ACC112 (cell line): Measurements from ENCODE around the gene ARHGEF17.
A peak's percentile ranks its signal among the peaks of the same experiment; 100 is the strongest.

ENCODE experiments used
- H2AFZ ChIP-seq: fragments of 200-600 bp; sonication (generic); one replicate; pipeline ENCODE4 v1.6.0; 2017; ENCODE audit warnings: antibody characterized with exemption, low read length; ENCODE audit not compliant: unreplicated experiment
- H3K27ac ChIP-seq: fragments of 200-600 bp; sonication (generic); 2 replicates; pipeline ENCODE4 v1.5.1; 2014; ENCODE audit warnings: low read depth, mild to moderate bottlenecking, antibody characterized with exemption, low read length, moderate library complexity
- H3K27me3 ChIP-seq: fragments of 200-600 bp; sonication (generic); 2 replicates; pipeline ENCODE4 v1.6.1; 2014; ENCODE audit warnings: mild to moderate bottlenecking, antibody characterized with exemption, low read length, moderate library complexity, mixed read lengths; ENCODE audit not compliant: insufficient read depth
- H3K36me3 ChIP-seq: fragments of 200-600 bp; sonication (generic); 2 replicates; pipeline ENCODE4 v1.6.1; 2016; ENCODE audit warnings: mild to moderate bottlenecking, antibody characterized with exemption, low read length, moderate library complexity, mixed read lengths; ENCODE audit not compliant: insufficient read depth
- H3K4me1 ChIP-seq: fragments of 200-600 bp; sonication (generic); one replicate; pipeline ENCODE4 v1.6.1; 2016; ENCODE audit warnings: low read length, mixed read lengths; ENCODE audit not compliant: insufficient read depth, unreplicated experiment, control insufficient read depth
- H3K4me3 ChIP-seq: fragments of 200-600 bp; sonication (generic); 2 replicates; pipeline ENCODE4 v1.5.1; 2014; ENCODE audit warnings: mild to moderate bottlenecking, low read depth, low read length
- H3K79me2 ChIP-seq: fragments of 200-600 bp; sonication (generic); one replicate; pipeline ENCODE4 v1.6.0; 2016; ENCODE audit warnings: low read length; ENCODE audit not compliant: control insufficient read depth, unreplicated experiment, insufficient read depth

The ARHGEF17 gene

DNA sequence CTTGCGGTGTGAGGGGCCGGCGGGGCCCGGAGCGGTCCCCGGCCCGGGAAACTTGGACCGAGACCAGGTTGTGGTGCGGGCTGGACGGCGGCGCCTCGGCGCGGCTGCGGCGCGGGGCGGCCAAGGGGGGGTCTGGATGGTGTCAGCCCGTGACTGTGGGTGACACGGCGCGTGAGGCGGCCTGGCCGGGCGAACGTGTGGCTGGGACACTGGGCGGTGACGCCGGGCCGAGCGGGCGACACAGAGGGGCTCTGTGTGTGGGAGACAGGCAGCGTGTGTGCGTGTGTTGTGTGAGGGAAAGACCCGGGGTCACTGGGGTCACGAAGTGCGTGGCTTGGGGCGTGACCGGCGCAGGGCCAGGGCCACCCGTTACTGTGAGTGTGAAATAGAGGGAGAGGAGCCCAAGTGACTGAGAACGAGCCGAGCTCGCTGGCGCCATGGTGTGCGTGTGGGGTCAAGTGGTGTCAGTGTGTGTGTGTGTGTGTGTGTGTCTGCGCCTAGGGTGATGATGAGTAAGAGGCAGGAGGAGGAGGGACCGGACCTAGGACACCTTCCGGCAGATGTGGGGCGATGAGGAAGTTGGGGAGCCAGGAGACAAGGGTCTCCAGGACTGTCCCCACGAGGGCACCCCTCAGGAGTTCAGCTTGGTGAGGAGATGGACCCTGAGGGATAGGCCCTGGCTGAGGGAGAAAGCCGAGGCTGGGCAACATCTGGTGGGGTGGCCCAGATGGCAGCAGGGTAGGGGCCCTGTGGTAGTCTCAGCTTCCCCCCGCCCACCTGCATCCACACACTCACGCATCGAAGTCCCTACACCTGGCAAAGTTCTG is 68.9 kb downstream of the ARHGEF17 start:
- Histone ChIP-seq H3K27ac (peak overlapping the region; percentile 79), H3K36me3 (no peaks in the 10 kb centered on the region), H2AFZ (peak overlapping the region; percentile 5), H3K79me2 (peaks cover 56% of the 10 kb centered on the region), H3K4me1 (peaks cover 10% of the 10 kb centered on the region), H3K4me3 (peak overlapping the region; percentile 97), H3K27me3 (no peaks in the 10 kb centered on the region)

GRCh38 chr11:73379189-73379880 is 71.3 kb downstream of the ARHGEF17 start:
- H3K27me3 ChIP-seq, result no peaks in the 10 kb centered on the region
- H2AFZ ChIP-seq, result no peak overlapping the region
- no peak overlapping the region for H3K27ac ChIP-seq
- no peaks in the 10 kb centered on the region for H3K36me3 ChIP-seq
- peaks cover 77% of the 10 kb centered on the region for H3K79me2 ChIP-seq
- H3K4me3 ChIP-seq, result no peak overlapping the region
- H3K4me1 ChIP-seq, result peaks cover 27% of the 10 kb centered on the region

GRCh38 chr11:73380331-73380730 is 72.3 kb downstream of the ARHGEF17 start:
- Histone ChIP-seq H3K79me2 (peaks cover 87% of the 10 kb centered on the region), H3K27ac (no peak overlapping the region), H3K27me3 (no peaks in the 10 kb centered on the region), H3K4me1 (peaks cover 36% of the 10 kb centered on the region), H2AFZ (no peak overlapping the region), H3K4me3 (no peak overlapping the region), H3K36me3 (no peaks in the 10 kb centered on the region)

DNA sequence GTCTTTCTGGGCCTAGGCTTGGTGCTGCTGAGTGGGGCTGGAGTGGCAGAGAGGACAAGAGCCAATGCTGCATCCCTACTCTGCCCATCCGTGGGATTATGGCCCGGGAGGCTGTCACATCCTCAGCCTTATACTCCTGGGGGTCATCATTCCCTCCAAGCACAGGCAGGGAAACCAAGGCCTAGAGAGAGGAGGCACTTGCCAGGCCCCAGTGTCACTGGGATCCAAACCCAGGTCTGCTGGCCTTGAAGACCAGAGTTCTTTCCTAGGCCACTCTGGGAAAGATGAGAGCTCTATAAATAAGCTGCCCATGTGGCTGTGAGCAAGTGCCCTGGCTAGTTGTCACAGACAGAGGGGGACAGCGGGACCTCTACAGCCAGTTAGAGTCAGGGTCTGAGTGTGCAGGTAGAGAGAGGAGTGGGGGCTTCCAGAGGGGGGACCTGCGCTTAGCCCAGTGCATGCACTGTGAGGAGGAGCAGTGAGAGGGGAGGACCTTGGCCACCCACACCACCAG is 72.9 kb downstream of the ARHGEF17 start:
- Histone ChIP-seq H3K79me2 (peaks cover 93% of the 10 kb centered on the region), H3K4me3 (no peak overlapping the region)

DNA sequence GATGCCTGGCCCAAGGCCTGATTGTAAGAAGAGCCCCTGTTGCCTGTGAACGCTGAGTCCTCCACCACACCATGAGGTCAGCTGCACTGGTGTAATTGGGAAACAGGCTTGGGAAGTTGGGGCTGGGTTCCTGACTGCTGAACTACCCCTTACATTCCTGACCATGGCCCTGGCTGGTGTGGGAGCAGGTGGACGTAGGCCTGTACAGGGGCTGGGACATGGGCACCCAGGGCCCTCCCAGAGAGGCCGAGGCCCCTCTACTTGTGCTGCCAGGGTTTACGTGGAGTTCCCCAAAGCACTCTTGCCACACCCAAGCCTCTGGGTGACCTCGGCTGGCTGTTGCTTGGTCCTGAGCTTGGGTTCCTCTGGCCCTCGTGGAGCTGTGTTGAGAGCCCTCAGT is 73.5 kb downstream of the ARHGEF17 start:
- peaks cover 97% of the 10 kb centered on the region for H3K79me2 ChIP-seq
- H3K4me1 ChIP-seq, result peaks cover 46% of the 10 kb centered on the region
- H3K36me3 ChIP-seq, result no peaks in the 10 kb centered on the region
- H3K4me3 ChIP-seq, result no peak overlapping the region
- H3K27ac ChIP-seq, result no peak overlapping the region
- no peak overlapping the region for H2AFZ ChIP-seq
- no peaks in the 10 kb centered on the region for H3K27me3 ChIP-seq

More for the DNA sequence above, 72.9 kb downstream of the ARHGEF17 start:
- no peaks in the 10 kb centered on the region for H3K36me3 ChIP-seq
- no peak overlapping the region for H2AFZ ChIP-seq
- no peak overlapping the region for H3K27ac ChIP-seq
- peaks cover 42% of the 10 kb centered on the region for H3K4me1 ChIP-seq
- H3K27me3 ChIP-seq, result no peaks in the 10 kb centered on the region

DNA sequence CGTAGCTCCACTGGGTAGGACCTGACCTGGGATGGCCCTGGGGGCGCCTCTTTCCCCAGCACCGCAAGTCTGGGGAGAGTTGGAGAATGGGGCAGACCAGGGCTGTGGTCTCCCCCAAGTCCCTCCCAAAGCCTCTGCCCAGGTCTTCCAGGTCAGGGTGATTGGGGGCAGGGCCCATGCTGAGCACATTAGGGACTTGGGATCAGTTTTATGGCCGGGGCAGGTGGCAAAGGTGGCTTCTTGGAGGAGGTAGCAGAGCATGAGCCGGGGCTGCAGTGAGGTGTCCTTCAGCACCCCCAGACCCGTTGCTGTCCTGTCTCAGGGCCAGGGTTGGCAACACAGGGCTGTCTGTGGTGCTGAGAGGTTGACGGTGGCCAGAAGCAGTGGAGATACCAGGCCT is 74.1 kb downstream of the ARHGEF17 start:
- Histone ChIP-seq H3K79me2 (peaks cover 97% of the 10 kb centered on the region), H3K27me3 (no peaks in the 10 kb centered on the region), H2AFZ (no peak overlapping the region), H3K27ac (no peak overlapping the region), H3K4me3 (no peak overlapping the region), H3K36me3 (no peaks in the 10 kb centered on the region), H3K4me1 (peaks cover 46% of the 10 kb centered on the region)

GRCh38 chr11:73382747-73383146 is 74.7 kb downstream of the ARHGEF17 start:
- peaks cover 41% of the 10 kb centered on the region for H3K4me1 ChIP-seq

DNA sequence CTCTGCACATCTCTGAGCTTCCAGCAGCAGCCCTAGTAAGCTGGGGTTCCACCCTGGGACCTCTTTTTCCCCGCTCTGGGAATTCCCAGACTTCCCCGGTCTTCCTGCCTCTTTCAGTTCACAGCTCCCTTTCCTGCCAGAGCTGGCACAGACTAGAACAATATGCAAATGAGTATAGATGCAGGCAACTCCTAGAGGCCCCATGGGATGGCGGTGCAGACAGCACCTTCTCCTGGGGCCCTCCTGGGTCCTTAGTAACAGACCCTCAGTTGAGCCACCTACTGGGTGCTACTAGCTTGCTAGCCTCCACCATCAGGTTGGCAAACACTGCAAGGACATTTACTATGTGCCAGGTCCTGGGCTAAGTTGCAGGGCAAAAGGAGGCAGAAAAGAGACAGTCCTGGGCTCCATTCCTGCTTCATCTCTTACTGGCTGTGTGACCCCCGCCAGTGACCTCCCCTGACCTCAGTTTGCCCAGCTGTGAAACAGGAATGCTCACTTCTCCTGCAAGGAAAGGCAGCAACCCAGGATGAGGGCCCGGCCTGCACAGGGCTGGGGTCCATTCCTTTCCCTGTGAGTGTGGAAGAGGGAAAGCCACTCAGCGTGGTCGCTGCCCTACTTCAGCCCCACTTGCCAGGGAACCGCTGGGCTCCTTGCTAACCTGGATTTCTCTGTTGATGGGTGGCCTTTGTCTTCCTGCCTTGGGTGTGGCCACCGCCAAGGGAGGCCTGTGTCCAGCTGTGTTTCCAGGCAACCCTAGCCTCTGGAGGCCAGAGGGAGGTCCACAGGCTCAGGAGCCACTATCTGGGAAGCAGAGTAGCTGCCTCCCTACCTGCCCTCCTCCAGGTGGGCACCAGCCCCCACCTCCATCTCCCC is 75.4 kb downstream of the ARHGEF17 start:
- Histone ChIP-seq H3K4me1 (peaks cover 39% of the 10 kb centered on the region), H3K36me3 (no peaks in the 10 kb centered on the region), H3K27ac (no peak overlapping the region), H3K79me2 (peaks cover 97% of the 10 kb centered on the region), H2AFZ (no peak overlapping the region), H3K4me3 (no peak overlapping the region), H3K27me3 (no peaks in the 10 kb centered on the region)

More at GRCh38 chr11:73382747-73383146, 74.7 kb downstream of the ARHGEF17 start:
- peaks cover 97% of the 10 kb centered on the region for H3K79me2 ChIP-seq
- H2AFZ ChIP-seq, result no peak overlapping the region
- no peaks in the 10 kb centered on the region for H3K36me3 ChIP-seq
- no peak overlapping the region for H3K4me3 ChIP-seq
- no peak overlapping the region for H3K27ac ChIP-seq
- H3K27me3 ChIP-seq, result no peaks in the 10 kb centered on the region

DNA sequence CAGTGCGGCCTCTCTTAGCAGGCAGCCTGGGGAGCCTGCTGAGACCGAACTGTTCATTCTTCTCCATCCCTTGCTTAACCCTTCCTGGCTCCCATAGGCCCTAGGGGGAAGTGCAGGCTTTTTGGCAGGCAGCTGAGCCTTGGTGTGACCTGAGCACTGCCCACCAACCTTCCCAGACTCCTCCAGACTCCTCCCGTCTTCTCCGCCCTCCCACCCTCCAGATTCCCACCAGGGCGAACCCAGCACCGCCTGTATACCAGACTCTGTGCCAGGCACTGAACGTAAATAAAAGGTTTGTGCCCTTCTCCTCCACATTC is 76.0 kb downstream of the ARHGEF17 start:
- Histone ChIP-seq H3K79me2 (peaks cover 95% of the 10 kb centered on the region), H2AFZ (no peak overlapping the region), H3K4me3 (no peak overlapping the region), H3K27ac (no peak overlapping the region), H3K36me3 (no peaks in the 10 kb centered on the region), H3K27me3 (no peaks in the 10 kb centered on the region), H3K4me1 (peaks cover 39% of the 10 kb centered on the region)

DNA sequence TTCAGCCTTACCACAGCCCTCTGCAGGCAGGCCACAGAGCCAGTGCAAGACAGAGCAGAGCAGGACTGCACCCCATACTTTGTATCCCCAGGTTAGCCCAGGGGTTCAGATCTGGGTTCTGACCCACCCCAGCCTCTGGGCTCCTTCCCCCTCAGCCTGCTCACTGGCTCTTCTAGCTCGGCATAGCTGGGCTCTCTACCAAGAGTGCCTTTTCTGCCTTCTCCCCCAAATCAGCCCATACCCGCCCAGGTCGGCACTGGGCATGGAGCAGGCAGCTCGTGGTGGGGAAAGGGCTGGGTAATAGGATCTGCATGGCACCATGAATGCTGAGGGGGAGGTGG is 76.4 kb downstream of the ARHGEF17 start:
- Histone ChIP-seq H3K4me3 (no peak overlapping the region), H3K36me3 (no peaks in the 10 kb centered on the region), H3K4me1 (peaks cover 39% of the 10 kb centered on the region), H3K27ac (no peak overlapping the region), H3K79me2 (peaks cover 95% of the 10 kb centered on the region), H3K27me3 (no peaks in the 10 kb centered on the region), H2AFZ (no peak overlapping the region)
